ENCODE data around the gene TBXT. TPM values are rescaled to one million over a fixed set of nuclear protein-coding genes. Genes with fewer than 3 reads are reported as not detected.
"Not testable (repeated sequence)": the region's sequence is repeated elsewhere in the genome, so short reads cannot be mapped to it uniquely, and the experiment has no call there.

The TBXT gene
- polyA plus RNA-seq, 3 donors from 2014 or later: 0.26 TPM; not detected in 2

GRCh38 chr6:166165558-166166313 lies 1.9 kb downstream of the TBXT start:
- peaks cover 15 to 34% (median 22%) of the 10 kb centered on the region in 3 donors for H3K27me3 Mint-ChIP-seq (ENCODE audit: low read depth in 3 of 3)
- no peak overlapping the region for H3K4me3 Mint-ChIP-seq
- DNase-seq: no peak

DNA sequence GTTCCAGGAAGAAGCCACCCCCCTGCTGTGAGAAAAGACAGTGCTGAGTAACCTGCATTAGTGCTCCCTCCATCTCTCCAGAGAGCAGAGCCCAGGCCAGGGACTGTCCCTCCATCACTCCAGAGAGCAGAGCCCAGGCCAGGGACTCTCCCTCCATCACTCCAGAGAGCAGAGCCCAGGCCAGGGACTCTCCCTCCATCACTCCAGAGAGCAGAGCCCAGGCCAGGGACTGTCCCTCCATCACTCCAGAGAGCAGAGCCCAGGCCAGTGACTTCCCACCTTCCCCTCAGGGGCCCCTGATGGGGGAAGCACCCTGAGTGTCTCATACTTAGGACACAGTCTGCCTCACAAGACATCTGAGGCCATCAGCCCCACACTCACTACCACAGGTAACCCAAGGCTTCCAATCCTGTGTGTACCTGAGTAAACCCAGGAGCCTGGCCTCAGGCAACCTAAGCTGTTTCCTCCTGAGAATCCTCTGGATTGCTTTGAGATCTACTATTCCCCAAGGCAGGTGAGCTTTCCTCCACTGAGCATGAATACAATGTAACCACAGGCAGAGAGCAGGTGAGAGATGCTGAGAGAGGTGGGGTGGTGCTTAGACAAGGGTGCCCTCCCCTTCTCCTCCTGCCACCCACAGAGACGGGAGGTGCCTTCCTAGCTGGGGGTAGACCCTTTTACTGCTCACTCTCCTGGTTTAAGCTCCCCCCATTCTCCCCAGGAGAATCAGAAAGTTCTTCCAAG lies 4.9 kb downstream of the TBXT start:
- peaks cover 10 to 21% (median 18%) of the 10 kb centered on the region in 3 donors for H3K27me3 Mint-ChIP-seq (ENCODE audit: low read depth in 3 of 3)
- H3K36me3 Mint-ChIP-seq: no peaks in the 10 kb centered on the region
- no peaks in the 10 kb centered on the region for H3K9me3 Mint-ChIP-seq
- no peak for DNase-seq
- H3K4me3 Mint-ChIP-seq: no peak overlapping the region
- no peak overlapping the region for H3K27ac Mint-ChIP-seq
- H3K4me1 Mint-ChIP-seq: no peaks in the 10 kb centered on the region

More at GRCh38 chr6:166165558-166166313, 1.9 kb downstream of the TBXT start:
- H3K4me1 Mint-ChIP-seq: peaks cover 0 to 6% of the 10 kb centered on the region in 2 donors
- H3K27ac Mint-ChIP-seq: no peak overlapping the region
- no peaks in the 10 kb centered on the region for H3K9me3 Mint-ChIP-seq
- H3K36me3 Mint-ChIP-seq: no peaks in the 10 kb centered on the region

GRCh38 chr6:166157930-166158617 lies 9.6 kb downstream of the TBXT start:
- Mint-ChIP-seq H3K27me3 (ENCODE audit: low read depth in 3 of 3) (peaks cover 2 to 11% (median 6%) of the 10 kb centered on the region in 3 donors), H3K4me3 (no peak overlapping the region), H3K9me3 (no peaks in the 10 kb centered on the region), H3K36me3 (no peaks in the 10 kb centered on the region), H3K4me1 (no peaks in the 10 kb centered on the region), H3K27ac (no peak overlapping the region)
- DNase-seq: no peak

DNA sequence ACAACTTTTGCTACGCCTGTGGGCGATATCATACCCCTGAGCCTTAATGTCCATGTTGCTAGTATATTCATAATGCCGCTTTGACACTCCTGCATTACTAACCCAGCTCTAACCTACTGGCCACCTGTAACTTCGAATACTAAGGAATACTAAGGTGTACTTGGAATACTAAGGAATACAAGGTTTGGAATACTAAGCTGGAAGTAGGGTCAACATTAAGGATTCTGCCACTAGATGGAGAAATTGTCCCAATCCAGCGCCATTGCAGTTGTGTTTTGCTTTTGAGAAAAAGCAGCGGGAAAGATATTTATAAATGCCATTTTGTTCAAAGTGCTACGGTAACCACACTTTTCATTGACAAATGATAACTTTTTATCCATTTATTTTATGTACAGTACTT lies 10.7 kb downstream of the TBXT start:
- peaks cover 0 to under 1% (median 0%) of the 10 kb centered on the region in 6 donors for H3K9me3 Mint-ChIP-seq
- no peaks in the 10 kb centered on the region for H3K4me1 Mint-ChIP-seq
- H3K36me3 Mint-ChIP-seq: no peaks in the 10 kb centered on the region
- H3K27ac Mint-ChIP-seq: no peak overlapping the region
- no peak overlapping the region for H3K4me3 Mint-ChIP-seq
- peaks cover 2 to 10% (median 6%) of the 10 kb centered on the region in 3 donors for H3K27me3 Mint-ChIP-seq (ENCODE audit: low read depth in 3 of 3)
- no peak for DNase-seq

GRCh38 chr6:166153966-166154365 lies 13.7 kb downstream of the TBXT start:
- Mint-ChIP-seq H3K27ac (no peak overlapping the region), H3K9me3 (peaks cover 4 to 12% (median 10%) of the 10 kb centered on the region in 6 donors), H3K36me3 (peaks cover 0 to 4% (median 0%) of the 10 kb centered on the region in 3 donors), H3K4me1 (no peaks in the 10 kb centered on the region), H3K4me3 (no peak overlapping the region), H3K27me3 (ENCODE audit: low read depth in 3 of 3) (peaks cover 1 to 5% (median 4%) of the 10 kb centered on the region in 3 donors)
- DNase-seq: no peak

DNA sequence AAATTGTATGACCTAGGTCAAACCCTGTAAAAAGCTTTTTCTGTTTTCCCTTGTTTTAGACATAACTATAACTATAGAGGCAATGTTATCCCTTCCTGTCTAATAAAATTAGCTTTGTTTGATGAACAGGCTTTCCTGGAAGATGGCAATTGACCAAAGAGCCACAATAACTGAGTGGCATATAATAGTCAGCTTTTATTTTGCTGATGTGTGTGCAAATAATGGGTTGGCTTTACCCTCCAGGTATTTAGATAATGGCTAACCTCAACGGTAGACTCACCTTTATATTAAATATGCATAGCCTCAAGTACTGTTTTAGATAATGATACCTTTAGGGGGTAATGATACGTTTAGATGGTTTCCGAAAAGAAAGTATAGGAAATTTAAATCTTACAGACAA lies 15.0 kb downstream of the TBXT start:
- H3K36me3 Mint-ChIP-seq: peaks cover 0 to 4% (median 0%) of the 10 kb centered on the region in 3 donors
- peaks cover 4 to 12% (median 10%) of the 10 kb centered on the region in 6 donors for H3K9me3 Mint-ChIP-seq
- no peak for DNase-seq
- no peak overlapping the region for H3K27ac Mint-ChIP-seq
- H3K27me3 Mint-ChIP-seq (ENCODE audit: low read depth in 3 of 3): peaks cover 1 to 7% (median 5%) of the 10 kb centered on the region in 3 donors
- no peaks in the 10 kb centered on the region for H3K4me1 Mint-ChIP-seq
- H3K4me3 Mint-ChIP-seq: no peak overlapping the region

DNA sequence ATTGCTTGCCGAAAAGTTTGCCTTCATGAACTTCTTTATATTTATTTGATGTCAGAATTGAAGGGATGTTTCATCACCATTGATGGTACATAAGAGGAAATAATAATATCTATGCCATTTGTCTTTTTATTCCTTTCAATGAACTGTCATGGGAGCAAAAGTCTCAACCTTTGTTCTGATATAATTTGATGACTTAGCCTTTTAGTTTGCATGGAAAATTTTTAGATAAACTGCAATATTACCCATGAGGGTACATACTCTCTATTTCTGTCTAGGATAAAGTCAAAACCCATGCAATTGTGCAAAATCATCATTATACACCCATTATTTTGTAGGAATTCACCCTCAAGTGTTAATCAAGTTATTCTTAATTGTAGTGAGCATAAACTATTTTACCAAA lies 15.9 kb downstream of the TBXT start:
- DNase-seq: no peak
- Mint-ChIP-seq H3K4me1 (no peaks in the 10 kb centered on the region), H3K27ac (no peak overlapping the region), H3K27me3 (ENCODE audit: low read depth in 3 of 3) (peaks cover 1 to 7% (median 5%) of the 10 kb centered on the region in 3 donors), H3K36me3 (peaks cover 0 to 4% (median 0%) of the 10 kb centered on the region in 3 donors), H3K9me3 (peaks cover 4 to 12% (median 10%) of the 10 kb centered on the region in 6 donors), H3K4me3 (no peak overlapping the region)

- no peak overlapping the region for H3K4me3 Mint-ChIP-seq
- no peaks in the 10 kb centered on the region for H3K36me3 Mint-ChIP-seq
- peaks cover 0 to 7% (median 1%) of the 10 kb centered on the region in 3 donors for H3K27me3 Mint-ChIP-seq (ENCODE audit: low read depth in 3 of 3)
- DNase-seq: no peak
- no peaks in the 10 kb centered on the region for H3K4me1 Mint-ChIP-seq
- H3K9me3 Mint-ChIP-seq: peaks cover 0 to 5% (median 2%) of the 10 kb centered on the region in 6 donors
- H3K27ac Mint-ChIP-seq: no peak overlapping the region
Observed at GRCh38 chr6:166145751-166146150, 21.9 kb downstream of the TBXT start.

- Mint-ChIP-seq H3K27ac (no peak overlapping the region), H3K27me3 (ENCODE audit: low read depth in 3 of 3) (peaks cover under 1 to 2% (median 1%) of the 10 kb centered on the region in 3 donors), H3K36me3 (no peaks in the 10 kb centered on the region)
Observed at GRCh38 chr6:166143011-166143410, 24.6 kb downstream of the TBXT start.

GRCh38 chr6:166127624-166128472 lies 39.8 kb downstream of the TBXT start:
- DNase-seq: peak in 1 of 3 donors; percentile 2
- Mint-ChIP-seq H3K36me3 (no peaks in the 10 kb centered on the region), H3K9me3 (no peaks in the 10 kb centered on the region), H3K27me3 (ENCODE audit: low read depth in 3 of 3) (peaks cover 6 to 16% (median 9%) of the 10 kb centered on the region in 3 donors), H3K4me1 (no peaks in the 10 kb centered on the region), H3K4me3 (no peak overlapping the region), H3K27ac (no peak overlapping the region)

More at GRCh38 chr6:166143011-166143410, 24.6 kb downstream of the TBXT start:
- DNase-seq: no peak
- no peak overlapping the region for H3K4me3 Mint-ChIP-seq
- H3K9me3 Mint-ChIP-seq: no peaks in the 10 kb centered on the region
- H3K4me1 Mint-ChIP-seq: no peaks in the 10 kb centered on the region

DNA sequence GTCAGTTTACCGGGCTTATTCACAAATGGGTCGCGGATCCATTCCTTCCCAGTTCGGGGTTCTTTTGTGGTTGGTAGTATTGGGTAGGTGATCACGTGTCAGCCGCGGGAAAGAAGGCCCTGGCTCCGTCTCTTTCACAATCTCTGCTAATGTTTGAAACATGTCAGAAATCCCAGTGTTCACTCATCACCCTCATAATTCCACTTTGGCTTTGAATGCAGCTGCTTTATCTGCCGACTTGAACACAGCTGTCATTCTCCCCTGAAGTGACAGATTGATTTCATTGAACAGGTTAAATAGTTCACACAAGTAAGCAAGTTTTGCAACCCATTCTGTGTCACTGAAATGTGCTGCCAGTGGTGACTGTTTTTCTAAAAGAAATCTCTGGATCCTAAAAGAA lies 44.5 kb downstream of the TBXT start:
- DNase-seq, H3K9me3 Mint-ChIP-seq, H3K36me3 Mint-ChIP-seq, H3K4me1 Mint-ChIP-seq, H3K4me3 Mint-ChIP-seq, H3K27ac Mint-ChIP-seq: not testable (repeated sequence)
- H3K27me3 Mint-ChIP-seq (ENCODE audit: low read depth in 3 of 3): peaks cover 0 to 11% (median 9%) of the 10 kb centered on the region in 3 donors

GRCh38 chr6:166121726-166122125 lies 45.9 kb downstream of the TBXT start:
- Mint-ChIP-seq H3K27ac (no peak overlapping the region), H3K27me3 (ENCODE audit: low read depth in 3 of 3) (peaks cover 0 to 8% (median 6%) of the 10 kb centered on the region in 3 donors), H3K36me3 (no peaks in the 10 kb centered on the region), H3K4me3 (no peak overlapping the region), H3K9me3 (peaks cover 0 to 2% (median 0%) of the 10 kb centered on the region in 6 donors), H3K4me1 (no peaks in the 10 kb centered on the region)
- DNase-seq: no peak
